Measurements from ENCODE around the gene EML1. TPM values are rescaled to one million over a fixed set of nuclear protein-coding genes. Genes with fewer than 3 reads are reported as not detected.

The EML1 gene
- total RNA-seq (2022; extraction: Qiagen RNA extraction), result 30.7 to 38.3 TPM (median 35.4 TPM) in 5 replicates

GRCh38 chr14:99793213-99794150, at the start of gene EML1:
EML1 (plus strand) TSS chr14:99793413; CDS start chr14:99793477, 64 bp downstream.

Other genes starting within 250 kb of the EML1 start
- 29.4 to 44.2 TPM (median 40.2 TPM) in 5 replicates for gene CCDC85C, start 189.2 kb upstream of the EML1 start, total RNA-seq (2022; extraction: Qiagen RNA extraction)
- 0.09 to 0.34 TPM (median 0.31 TPM) in 5 replicates for gene HHIPL1, start 148.3 kb upstream of the EML1 start, total RNA-seq (2022; extraction: Qiagen RNA extraction)
- 0.03 to 0.20 TPM (median 0.11 TPM) in 5 replicates for gene CYP46A1, start 109.1 kb upstream of the EML1 start, total RNA-seq (2022; extraction: Qiagen RNA extraction)